ENCODE measurements around the gene ASCC2. TPM values are rescaled to one million over a fixed set of nuclear protein-coding genes. Genes with fewer than 3 reads are reported as not detected.

ASCC2 gene
- total and polyA plus RNA-seq, 2 donors from 2014 or later: 41.9 to 51.3 TPM

DNA sequence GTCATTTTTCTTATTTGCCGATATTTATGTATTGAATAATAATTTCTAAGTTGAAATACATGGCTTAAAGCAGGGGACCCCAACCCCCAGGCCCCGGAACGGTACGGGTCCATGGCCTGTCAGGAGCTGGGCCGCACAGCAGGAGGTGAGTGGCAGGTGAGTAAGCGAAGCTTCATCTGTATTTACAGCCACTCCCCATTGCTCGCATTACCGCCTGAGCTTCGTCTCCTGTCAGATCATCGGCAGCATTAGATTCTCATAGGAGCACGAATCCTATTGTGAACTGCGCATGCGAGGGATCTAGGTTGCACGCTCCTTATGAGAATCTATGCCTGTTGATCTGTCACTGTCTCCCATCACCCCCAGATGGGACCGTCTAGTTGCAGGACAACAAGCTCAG lies 75.8 kb downstream of the ASCC2 start:
- intact Hi-C loops (cut with DNase I): no loop called here
- peaks cover 0 to 7% (median 6%) of the 10 kb centered on the region in 3 donors for H3K4me1 ChIP-seq (ENCODE audit: control insufficient read depth in 2 of 3, insufficient read depth in 2 of 3, low read depth in 1 of 3, low read length in 3 of 3)

DNA sequence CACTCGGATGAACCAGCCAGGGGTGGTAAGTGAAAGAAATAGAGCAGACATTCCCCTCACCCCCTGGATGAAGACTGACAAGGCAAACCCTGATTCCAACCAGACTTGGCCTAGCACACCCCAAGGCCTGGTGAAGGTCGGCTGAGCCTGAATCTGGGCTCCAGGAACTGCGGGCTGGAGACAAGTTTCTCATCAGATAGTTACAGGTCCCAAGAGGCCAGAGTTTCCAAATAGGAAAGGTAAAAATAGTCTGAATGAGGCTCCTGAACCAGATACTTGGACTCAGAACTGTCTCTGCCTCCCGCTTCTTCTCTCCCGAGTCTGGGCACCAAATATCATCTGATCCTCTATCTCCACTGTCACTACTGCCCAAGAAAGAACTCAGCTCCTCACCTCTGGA lies 79.1 kb downstream of the ASCC2 start:
- TF ChIP-seq CTCF (IDR thresholded peaks at IDR 0.05; ENCODE audit: borderline replicate concordance, extremely low read depth, insufficient read depth): no peak
- H3K4me3 ChIP-seq (ENCODE audit: low read length in 3 of 3): no peak overlapping the region
- H3K27ac ChIP-seq (ENCODE audit: low read depth in 2 of 2, low read length in 2 of 2): no peak overlapping the region
- intact Hi-C loops (cut with DNase I): no loop called here
- no peaks in the 10 kb centered on the region for H3K36me3 ChIP-seq (ENCODE audit: control insufficient read depth in 2 of 3, insufficient read depth in 3 of 3, low read length in 3 of 3)
- FAIRE-seq (no peak), DNase-seq (no peak)
- H3K4me1 ChIP-seq (ENCODE audit: control insufficient read depth in 2 of 3, insufficient read depth in 2 of 3, low read depth in 1 of 3, low read length in 3 of 3): no peaks in the 10 kb centered on the region
- H3K9me3 ChIP-seq (ENCODE audit: control insufficient read depth in 2 of 3, insufficient read depth in 1 of 3, low read length in 3 of 3): no peaks in the 10 kb centered on the region
- no peak overlapping the region for H3K9ac ChIP-seq (ENCODE audit: low read length in 3 of 3)
- no peaks in the 10 kb centered on the region for H3K27me3 ChIP-seq (ENCODE audit: control insufficient read depth, insufficient read depth, low read length)

More for the DNA sequence above, 75.8 kb downstream of the ASCC2 start:
- no peaks in the 10 kb centered on the region for H3K9me3 ChIP-seq (ENCODE audit: control insufficient read depth in 2 of 3, insufficient read depth in 1 of 3, low read length in 3 of 3)
- DNase-seq (no peak), FAIRE-seq (no peak)
- H3K27me3 ChIP-seq (ENCODE audit: control insufficient read depth, insufficient read depth, low read length): no peaks in the 10 kb centered on the region
- H3K36me3 ChIP-seq (ENCODE audit: control insufficient read depth in 2 of 3, insufficient read depth in 3 of 3, low read length in 3 of 3): no peaks in the 10 kb centered on the region
- no peak overlapping the region for H3K4me3 ChIP-seq (ENCODE audit: low read length in 3 of 3)
- H3K27ac ChIP-seq (ENCODE audit: low read depth in 2 of 2, low read length in 2 of 2): no peak overlapping the region
- no peak for TF ChIP-seq CTCF (IDR thresholded peaks at IDR 0.05; ENCODE audit: borderline replicate concordance, extremely low read depth, insufficient read depth)
- H3K9ac ChIP-seq (ENCODE audit: low read length in 3 of 3): no peak overlapping the region

DNA sequence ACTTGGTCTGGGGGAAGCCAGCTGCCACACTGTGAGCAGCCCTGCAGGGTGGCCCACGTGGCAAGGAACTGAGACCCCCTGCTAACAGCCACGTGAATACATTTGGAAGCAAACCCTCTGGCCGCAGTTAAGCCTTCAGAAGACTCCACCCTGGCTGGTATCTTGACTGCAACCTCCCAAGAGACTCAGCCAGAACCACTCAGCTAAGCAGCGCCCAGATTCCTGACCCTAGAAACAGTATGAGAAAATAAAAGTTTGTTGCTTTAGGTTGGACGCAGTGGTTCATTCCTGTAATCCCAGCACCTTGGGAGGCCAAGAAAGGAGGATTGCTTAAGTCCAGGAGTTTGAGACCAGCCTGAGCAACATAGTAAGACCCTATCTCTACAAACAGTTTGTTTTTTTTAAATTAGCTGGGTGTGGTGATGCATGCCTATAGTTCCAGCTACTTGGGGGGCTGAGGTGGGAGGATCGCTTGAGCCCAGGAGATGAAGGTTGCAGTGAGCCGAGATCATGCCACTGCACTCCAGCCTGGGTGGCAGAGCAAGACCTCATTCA lies 79.9 kb downstream of the ASCC2 start:
- H3K27me3 ChIP-seq (ENCODE audit: control insufficient read depth, insufficient read depth, low read length): no peaks in the 10 kb centered on the region
- no peak for TF ChIP-seq CTCF (IDR thresholded peaks at IDR 0.05; ENCODE audit: borderline replicate concordance, extremely low read depth, insufficient read depth)
- no peak overlapping the region for H3K4me3 ChIP-seq (ENCODE audit: low read length in 3 of 3)
- no peaks in the 10 kb centered on the region for H3K36me3 ChIP-seq (ENCODE audit: control insufficient read depth in 2 of 3, insufficient read depth in 3 of 3, low read length in 3 of 3)
- no peak for FAIRE-seq
- intact Hi-C loops (cut with DNase I): no loop called here
- no peak for DNase-seq
- no peak overlapping the region for H3K9ac ChIP-seq (ENCODE audit: low read length in 3 of 3)
- H3K4me1 ChIP-seq (ENCODE audit: control insufficient read depth in 2 of 3, insufficient read depth in 2 of 3, low read depth in 1 of 3, low read length in 3 of 3): no peaks in the 10 kb centered on the region
- H3K9me3 ChIP-seq (ENCODE audit: control insufficient read depth in 2 of 3, insufficient read depth in 1 of 3, low read length in 3 of 3): no peaks in the 10 kb centered on the region
- no peak overlapping the region for H3K27ac ChIP-seq (ENCODE audit: low read depth in 2 of 2, low read length in 2 of 2)

- FAIRE-seq (no peak), DNase-seq (no peak)
- intact Hi-C loops (cut with DNase I): no loop called here
- Histone ChIP-seq H3K9me3 (ENCODE audit: control insufficient read depth in 2 of 3, insufficient read depth in 1 of 3, low read length in 3 of 3) (no peaks in the 10 kb centered on the region), H3K36me3 (ENCODE audit: control insufficient read depth in 2 of 3, insufficient read depth in 3 of 3, low read length in 3 of 3) (no peaks in the 10 kb centered on the region), H3K27ac (ENCODE audit: low read depth in 2 of 2, low read length in 2 of 2) (no peak overlapping the region), H3K9ac (ENCODE audit: low read length in 3 of 3) (no peak overlapping the region), H3K27me3 (ENCODE audit: control insufficient read depth, insufficient read depth, low read length) (no peaks in the 10 kb centered on the region), H3K4me1 (ENCODE audit: control insufficient read depth in 2 of 3, insufficient read depth in 2 of 3, low read depth in 1 of 3, low read length in 3 of 3) (no peaks in the 10 kb centered on the region), H3K4me3 (ENCODE audit: low read length in 3 of 3) (no peak overlapping the region)
- TF ChIP-seq CTCF (IDR thresholded peaks at IDR 0.05; ENCODE audit: borderline replicate concordance, extremely low read depth, insufficient read depth): no peak
Observed at GRCh38 chr22:29757096-29757495, 81.0 kb downstream of the ASCC2 start.

All from kidney (tissue), 14 donors.